WTC11 (cell line): Measurements from ENCODE around the gene ZNF534.

Experiments
- CREB1 ChIP-seq: sonication (generic); formaldehyde crosslinking; IDR thresholded peaks from 2 replicates; pipeline ENCODE4 v1.8.0; 2023; ENCODE audit warnings: mild to moderate bottlenecking, missing genetic modification reagents
- NR3C1 ChIP-seq: sonication (generic); formaldehyde crosslinking; conservative IDR thresholded peaks from 2 replicates; pipeline ENCODE4 v1.8.1; 2023; ENCODE audit warnings: low read depth, mild to moderate bottlenecking, missing genetic modification reagents
- ZNF121 ChIP-seq: sonication (generic); formaldehyde crosslinking; IDR thresholded peaks from 2 replicates; pipeline ENCODE4 v1.8.0; 2023; ENCODE audit warnings: missing genetic modification reagents
- ZNF423 ChIP-seq: fragments of 250-450 bp; sonication (Bioruptor Pico); IDR thresholded peaks from 2 replicates; pipeline ENCODE4 v2.1.2; 2022; ENCODE audit warnings: mild to moderate bottlenecking, moderate library complexity
- TF ChIP-seq, protein P1 (sequence below): fragments of 200-600 bp; IDR thresholded peaks from 2 replicates; pipeline ENCODE4 v1.8.0; 2022; ENCODE audit warnings: antibody characterized with exemption
- TF ChIP-seq, protein P2 (sequence below): sonication (generic); formaldehyde crosslinking; IDR thresholded peaks from 2 replicates; pipeline ENCODE4 v1.8.1; 2023; ENCODE audit warnings: mild to moderate bottlenecking, missing genetic modification reagents, moderate library complexity
- TF ChIP-seq, protein P3 (sequence below): sonication (generic); formaldehyde crosslinking; IDR thresholded peaks from 2 replicates; pipeline ENCODE4 v1.8.0; 2022; ENCODE audit warnings: mild to moderate bottlenecking, missing genetic modification reagents
- TF ChIP-seq, protein P4 (sequence below): sonication (generic); formaldehyde crosslinking; conservative IDR thresholded peaks from 2 replicates; pipeline ENCODE4 v1.8.1; 2023; ENCODE audit warnings: mild to moderate bottlenecking, low read depth, missing genetic modification reagents, moderate library complexity
- TF ChIP-seq, protein P5 (sequence below): sonication (generic); formaldehyde crosslinking; IDR thresholded peaks from 2 replicates; pipeline ENCODE4 v1.8.1; 2023; ENCODE audit warnings: mild to moderate bottlenecking, missing genetic modification reagents
- TF ChIP-seq, protein P6 (sequence below): sonication (generic); formaldehyde crosslinking; IDR thresholded peaks from 2 replicates; pipeline ENCODE4 v1.8.0; 2022; ENCODE audit warnings: mild to moderate bottlenecking, missing genetic modification reagents
- TF ChIP-seq, protein P7 (sequence below): sonication (generic); formaldehyde crosslinking; IDR thresholded peaks from 2 replicates; pipeline ENCODE4 v1.8.1; 2022; ENCODE audit warnings: low read depth, missing genetic modification reagents, borderline replicate concordance

DNA sequence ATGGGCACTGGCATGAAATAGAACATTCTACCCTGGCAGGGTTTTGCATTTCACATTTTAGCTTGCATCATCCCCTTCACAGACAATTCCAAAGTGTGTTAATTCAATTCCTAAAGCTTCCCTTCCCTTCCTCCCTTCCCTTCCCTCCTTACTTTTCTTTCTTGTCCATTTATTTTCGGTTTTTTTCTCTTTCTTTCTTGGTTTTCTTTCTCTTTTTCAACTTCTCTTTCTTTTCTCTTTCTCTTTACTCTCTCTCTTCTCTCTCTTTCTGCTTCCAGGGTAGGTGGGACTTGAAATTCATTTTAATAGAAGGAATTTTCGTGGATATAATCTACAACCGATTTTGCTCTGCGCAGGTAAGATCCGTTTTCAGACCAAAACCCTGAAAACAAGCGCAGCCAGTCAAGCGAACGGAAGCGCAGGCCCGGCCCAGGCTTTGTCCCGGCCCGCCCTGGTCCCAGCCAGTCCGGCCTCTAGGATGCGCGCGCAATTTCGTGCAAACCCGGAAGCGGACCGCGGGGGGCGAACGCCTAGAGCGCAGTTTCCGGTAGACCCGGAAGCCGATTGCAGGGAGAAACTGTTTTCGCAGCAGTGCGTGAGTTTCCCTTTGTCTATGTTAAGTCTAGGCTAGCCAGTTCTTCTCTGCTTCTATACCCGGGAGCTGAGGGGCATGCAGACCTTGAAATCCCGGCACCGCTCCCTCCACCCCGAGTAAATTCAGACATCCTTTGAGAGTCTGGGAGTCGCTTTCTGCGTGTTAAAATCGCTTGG lies 31.5 kb upstream of the ZNF534 start, which contains the start of gene ZNF528:
- TF ChIP-seq, protein P1, sequence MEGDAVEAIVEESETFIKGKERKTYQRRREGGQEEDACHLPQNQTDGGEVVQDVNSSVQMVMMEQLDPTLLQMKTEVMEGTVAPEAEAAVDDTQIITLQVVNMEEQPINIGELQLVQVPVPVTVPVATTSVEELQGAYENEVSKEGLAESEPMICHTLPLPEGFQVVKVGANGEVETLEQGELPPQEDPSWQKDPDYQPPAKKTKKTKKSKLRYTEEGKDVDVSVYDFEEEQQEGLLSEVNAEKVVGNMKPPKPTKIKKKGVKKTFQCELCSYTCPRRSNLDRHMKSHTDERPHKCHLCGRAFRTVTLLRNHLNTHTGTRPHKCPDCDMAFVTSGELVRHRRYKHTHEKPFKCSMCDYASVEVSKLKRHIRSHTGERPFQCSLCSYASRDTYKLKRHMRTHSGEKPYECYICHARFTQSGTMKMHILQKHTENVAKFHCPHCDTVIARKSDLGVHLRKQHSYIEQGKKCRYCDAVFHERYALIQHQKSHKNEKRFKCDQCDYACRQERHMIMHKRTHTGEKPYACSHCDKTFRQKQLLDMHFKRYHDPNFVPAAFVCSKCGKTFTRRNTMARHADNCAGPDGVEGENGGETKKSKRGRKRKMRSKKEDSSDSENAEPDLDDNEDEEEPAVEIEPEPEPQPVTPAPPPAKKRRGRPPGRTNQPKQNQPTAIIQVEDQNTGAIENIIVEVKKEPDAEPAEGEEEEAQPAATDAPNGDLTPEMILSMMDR: no peak
- TF ChIP-seq ZNF121 (CRISPR knock-in tag) (no peak), NR3C1 (no peak), CREB1 (no peak), ZNF423 (CRISPR knock-in tag) (no peak)
- TF ChIP-seq, protein P2, sequence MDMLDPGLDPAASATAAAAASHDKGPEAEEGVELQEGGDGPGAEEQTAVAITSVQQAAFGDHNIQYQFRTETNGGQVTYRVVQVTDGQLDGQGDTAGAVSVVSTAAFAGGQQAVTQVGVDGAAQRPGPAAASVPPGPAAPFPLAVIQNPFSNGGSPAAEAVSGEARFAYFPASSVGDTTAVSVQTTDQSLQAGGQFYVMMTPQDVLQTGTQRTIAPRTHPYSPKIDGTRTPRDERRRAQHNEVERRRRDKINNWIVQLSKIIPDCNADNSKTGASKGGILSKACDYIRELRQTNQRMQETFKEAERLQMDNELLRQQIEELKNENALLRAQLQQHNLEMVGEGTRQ (CRISPR knock-in tag): no peak
- TF ChIP-seq, protein P3, sequence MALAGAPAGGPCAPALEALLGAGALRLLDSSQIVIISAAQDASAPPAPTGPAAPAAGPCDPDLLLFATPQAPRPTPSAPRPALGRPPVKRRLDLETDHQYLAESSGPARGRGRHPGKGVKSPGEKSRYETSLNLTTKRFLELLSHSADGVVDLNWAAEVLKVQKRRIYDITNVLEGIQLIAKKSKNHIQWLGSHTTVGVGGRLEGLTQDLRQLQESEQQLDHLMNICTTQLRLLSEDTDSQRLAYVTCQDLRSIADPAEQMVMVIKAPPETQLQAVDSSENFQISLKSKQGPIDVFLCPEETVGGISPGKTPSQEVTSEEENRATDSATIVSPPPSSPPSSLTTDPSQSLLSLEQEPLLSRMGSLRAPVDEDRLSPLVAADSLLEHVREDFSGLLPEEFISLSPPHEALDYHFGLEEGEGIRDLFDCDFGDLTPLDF (CRISPR knock-in tag): no peak
- TF ChIP-seq, protein P4, sequence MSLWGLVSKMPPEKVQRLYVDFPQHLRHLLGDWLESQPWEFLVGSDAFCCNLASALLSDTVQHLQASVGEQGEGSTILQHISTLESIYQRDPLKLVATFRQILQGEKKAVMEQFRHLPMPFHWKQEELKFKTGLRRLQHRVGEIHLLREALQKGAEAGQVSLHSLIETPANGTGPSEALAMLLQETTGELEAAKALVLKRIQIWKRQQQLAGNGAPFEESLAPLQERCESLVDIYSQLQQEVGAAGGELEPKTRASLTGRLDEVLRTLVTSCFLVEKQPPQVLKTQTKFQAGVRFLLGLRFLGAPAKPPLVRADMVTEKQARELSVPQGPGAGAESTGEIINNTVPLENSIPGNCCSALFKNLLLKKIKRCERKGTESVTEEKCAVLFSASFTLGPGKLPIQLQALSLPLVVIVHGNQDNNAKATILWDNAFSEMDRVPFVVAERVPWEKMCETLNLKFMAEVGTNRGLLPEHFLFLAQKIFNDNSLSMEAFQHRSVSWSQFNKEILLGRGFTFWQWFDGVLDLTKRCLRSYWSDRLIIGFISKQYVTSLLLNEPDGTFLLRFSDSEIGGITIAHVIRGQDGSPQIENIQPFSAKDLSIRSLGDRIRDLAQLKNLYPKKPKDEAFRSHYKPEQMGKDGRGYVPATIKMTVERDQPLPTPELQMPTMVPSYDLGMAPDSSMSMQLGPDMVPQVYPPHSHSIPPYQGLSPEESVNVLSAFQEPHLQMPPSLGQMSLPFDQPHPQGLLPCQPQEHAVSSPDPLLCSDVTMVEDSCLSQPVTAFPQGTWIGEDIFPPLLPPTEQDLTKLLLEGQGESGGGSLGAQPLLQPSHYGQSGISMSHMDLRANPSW: no peak
- TF ChIP-seq, protein P5, sequence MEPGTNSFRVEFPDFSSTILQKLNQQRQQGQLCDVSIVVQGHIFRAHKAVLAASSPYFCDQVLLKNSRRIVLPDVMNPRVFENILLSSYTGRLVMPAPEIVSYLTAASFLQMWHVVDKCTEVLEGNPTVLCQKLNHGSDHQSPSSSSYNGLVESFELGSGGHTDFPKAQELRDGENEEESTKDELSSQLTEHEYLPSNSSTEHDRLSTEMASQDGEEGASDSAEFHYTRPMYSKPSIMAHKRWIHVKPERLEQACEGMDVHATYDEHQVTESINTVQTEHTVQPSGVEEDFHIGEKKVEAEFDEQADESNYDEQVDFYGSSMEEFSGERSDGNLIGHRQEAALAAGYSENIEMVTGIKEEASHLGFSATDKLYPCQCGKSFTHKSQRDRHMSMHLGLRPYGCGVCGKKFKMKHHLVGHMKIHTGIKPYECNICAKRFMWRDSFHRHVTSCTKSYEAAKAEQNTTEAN (CRISPR knock-in tag): no peak
- TF ChIP-seq, protein P6, sequence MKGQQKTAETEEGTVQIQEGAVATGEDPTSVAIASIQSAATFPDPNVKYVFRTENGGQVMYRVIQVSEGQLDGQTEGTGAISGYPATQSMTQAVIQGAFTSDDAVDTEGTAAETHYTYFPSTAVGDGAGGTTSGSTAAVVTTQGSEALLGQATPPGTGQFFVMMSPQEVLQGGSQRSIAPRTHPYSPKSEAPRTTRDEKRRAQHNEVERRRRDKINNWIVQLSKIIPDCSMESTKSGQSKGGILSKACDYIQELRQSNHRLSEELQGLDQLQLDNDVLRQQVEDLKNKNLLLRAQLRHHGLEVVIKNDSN (CRISPR knock-in tag): no peak
- TF ChIP-seq, protein P7, sequence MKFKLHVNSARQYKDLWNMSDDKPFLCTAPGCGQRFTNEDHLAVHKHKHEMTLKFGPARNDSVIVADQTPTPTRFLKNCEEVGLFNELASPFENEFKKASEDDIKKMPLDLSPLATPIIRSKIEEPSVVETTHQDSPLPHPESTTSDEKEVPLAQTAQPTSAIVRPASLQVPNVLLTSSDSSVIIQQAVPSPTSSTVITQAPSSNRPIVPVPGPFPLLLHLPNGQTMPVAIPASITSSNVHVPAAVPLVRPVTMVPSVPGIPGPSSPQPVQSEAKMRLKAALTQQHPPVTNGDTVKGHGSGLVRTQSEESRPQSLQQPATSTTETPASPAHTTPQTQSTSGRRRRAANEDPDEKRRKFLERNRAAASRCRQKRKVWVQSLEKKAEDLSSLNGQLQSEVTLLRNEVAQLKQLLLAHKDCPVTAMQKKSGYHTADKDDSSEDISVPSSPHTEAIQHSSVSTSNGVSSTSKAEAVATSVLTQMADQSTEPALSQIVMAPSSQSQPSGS: no peak
